Forelimb muscle (tissue), 1 donor: ENCODE data around the gene DPRX. TPM values are rescaled to one million over a fixed set of nuclear protein-coding genes. Genes with fewer than 3 reads are reported as not detected.
"Not testable (repeated sequence)": the region's sequence is repeated elsewhere in the genome, so short reads cannot be mapped to it uniquely, and the experiment has no call there.

Experiments used
- DNase-seq: peaks from one replicate; pipeline ENCODE4 v3.0.0-alpha.2; 2013; ENCODE audit warnings: low read depth
- polyA plus RNA-seq: library from polyadenylated mRNA; unstranded; fragments of 120-200 nt; gene quantifications from one replicate; pipeline ENCODE4 v1.2.1, GENCODE V29; 2013; ENCODE audit not compliant: insufficient read length

Gene DPRX
- polyA plus RNA-seq, 1 donor, result 0.24 TPM

DNA sequence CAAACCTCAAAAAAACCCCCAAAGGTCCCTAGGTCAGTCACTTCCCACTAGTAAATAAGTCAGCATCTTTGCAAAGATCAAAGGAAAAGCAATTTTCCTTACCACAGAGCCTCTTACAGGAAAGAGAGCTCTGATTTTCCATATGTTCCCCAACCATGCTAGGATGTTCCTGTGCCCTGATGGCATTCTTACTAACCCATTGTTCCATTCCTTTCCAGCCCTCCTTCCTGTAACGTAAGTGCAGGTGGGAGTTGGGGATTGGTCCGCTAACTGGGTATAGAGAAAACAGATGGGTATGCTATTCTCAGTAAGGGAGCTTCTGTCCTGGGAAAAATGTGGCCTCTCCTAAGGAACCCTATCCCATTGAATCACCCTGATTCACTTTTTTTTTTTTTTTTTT, 14.3 kb downstream of the DPRX start:
- DNase-seq, result no peak

DNA sequence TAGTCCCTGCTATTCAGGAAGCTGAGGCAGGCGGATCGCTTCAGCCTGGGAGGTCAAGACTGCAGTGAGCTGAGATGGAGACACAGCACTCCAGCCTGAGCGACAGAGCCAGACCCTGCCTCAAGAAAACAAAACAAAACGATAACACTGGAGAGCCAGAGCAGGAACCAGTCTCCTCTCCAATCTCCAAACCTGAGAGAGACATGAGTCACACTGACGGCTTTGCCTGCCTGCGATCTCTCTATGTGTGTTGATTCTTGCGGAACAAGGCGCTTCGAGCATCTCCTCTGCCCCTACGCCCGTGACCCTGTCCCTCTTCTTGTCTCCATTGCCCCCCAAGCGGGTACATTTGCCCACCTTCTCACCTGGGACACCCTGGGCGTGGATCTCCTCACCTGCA, 15.6 kb downstream of the DPRX start:
- no peak for DNase-seq

DNA sequence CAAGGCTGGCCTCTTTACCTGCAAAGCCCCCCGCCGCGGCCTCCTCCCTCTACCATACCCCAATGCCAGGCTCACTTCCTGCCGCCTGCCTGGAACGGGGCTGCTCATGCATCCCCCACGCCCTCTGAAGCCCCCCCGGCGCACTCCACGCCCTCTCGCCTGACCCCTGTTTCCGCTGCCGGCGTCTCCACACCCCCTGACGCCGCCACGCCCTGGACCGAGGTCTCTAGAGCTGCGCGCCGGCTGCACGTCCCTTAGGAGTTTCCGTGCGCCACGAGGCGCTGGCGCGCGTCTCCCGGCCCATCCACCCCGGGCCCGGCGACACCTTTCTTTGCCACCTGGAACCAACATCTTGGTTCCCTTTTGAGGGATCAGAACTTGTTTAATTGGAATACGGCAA, 16.0 kb downstream of the DPRX start:
- no peak for DNase-seq

DNA sequence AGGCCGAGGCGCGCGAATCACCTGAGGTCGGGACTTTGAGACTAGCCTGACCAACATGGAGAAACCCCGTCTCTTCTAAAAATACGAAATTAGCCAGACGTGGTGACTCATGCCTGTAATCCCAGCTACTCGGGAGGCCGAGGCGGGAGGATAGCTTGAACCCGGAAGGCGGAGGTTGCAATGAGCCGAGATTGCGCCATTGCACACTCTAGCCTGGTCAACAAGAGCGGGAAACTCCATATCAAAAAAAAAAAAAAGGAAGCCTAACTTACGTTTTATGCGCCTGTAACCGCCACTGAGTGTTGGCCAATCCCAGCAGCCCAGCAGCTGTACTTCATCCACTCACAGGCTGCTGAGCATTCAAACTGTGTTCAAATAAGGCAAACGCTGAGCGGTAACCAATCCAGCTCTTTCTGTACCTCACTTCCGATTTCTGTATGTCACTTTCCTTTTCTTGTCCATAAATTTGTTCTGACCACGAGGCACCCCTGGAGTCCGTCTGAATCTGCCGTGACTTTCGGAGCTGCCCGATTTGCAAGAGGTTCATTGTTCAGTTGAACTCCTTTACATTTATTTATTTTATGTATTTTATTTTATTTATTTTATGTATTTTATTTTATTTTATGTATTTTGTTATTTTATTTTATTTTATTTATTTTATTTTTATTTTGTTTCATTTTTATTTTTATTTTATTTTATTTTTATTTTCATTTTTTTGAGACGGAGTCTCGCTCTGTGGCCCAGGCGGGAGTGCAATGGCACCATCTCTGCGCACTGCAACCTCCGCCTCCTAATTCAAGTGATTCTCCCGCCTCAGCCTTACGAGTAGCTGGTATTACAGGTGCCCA, 18.2 kb downstream of the DPRX start:
- no peak for DNase-seq

DNA sequence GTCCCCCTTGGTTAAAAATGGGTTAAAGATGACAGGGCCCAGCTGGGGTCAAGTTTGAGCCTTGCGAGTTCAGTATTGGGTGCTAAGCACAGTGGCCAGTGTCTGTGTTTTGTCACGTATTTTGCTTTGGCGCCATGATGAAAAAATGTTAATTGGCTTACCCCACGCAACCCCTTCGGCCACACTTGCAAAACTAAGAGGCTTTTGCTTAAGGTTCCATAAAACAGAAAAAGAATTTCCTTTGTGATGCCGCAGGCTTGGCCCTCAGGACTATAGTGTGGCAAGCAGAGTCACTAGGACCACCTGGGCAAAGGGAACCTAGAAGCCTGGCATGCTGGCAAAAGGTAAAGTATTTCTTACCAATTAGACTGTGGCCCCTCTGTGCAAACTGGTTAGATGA, 20.7 kb downstream of the DPRX start:
- no peak for DNase-seq

DNA sequence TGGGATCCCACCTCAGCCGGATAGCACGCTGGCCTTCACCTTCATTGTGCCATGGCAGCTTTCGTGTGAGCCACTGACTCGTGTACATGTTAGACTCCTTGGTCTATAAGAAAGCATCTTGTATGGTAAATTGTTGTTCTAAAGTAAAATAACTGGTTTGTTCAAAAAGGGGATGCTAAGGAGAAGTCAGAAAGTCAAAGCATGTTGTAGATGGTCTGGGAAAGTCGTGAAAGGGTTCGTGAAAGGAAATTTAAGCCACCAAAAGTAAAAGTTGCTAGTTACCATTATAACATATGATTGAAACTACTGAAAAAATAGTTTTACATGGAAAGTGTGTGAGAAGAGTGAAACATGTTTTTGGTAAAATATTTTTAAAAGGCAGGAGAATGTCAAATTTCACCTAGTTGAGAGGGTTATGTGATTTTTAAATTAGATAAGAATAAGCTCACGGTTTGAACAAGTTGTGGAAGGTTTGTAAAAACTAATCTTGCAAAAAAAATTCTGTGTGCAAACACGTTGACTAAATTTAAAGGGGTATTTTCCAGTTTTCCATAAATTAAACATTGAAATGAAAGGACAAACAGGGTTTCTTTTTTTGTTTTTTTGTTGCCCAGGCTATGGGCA, 23.4 kb downstream of the DPRX start:
- no peak for DNase-seq

DNA sequence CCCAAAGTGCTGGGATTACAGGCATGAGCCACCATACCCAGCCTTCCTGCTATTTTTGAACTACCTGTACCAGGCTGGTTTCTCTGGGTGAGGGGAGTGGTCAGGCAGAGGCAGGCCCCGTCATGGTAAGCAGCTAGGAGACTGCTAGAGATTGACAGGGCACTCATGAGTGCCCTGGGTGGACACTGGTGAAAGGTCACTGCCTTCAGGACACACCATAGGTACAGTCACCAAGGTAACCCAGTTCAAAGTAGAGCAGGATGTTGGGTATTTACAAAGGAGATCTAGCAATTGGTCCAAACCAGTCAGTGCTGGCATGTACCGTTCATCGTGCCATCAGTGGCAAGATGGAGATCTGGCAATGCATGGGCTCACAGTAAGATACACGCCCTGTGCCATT, 25.5 kb downstream of the DPRX start:
- DNase-seq, result no peak

DNA sequence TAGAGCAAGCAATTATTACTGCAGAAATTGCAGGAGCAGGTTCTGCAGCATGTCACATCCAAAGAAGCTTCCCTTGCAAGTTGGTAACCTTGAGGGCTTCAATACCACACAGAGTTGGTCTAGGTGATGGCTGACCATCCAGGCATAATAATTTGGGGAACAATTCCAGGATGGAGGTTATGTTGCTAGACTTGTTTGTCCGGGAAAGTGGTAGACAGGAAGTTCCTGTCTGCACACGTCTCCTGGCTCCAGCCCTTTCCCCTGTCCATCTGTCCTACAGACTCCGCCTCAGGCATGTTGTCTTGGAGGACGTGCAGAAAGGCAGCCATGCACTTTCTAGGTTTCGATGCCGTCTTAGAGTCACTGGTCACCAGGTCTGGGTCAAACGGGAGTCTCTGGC, 26.0 kb downstream of the DPRX start:
- DNase-seq, result no peak

DNA sequence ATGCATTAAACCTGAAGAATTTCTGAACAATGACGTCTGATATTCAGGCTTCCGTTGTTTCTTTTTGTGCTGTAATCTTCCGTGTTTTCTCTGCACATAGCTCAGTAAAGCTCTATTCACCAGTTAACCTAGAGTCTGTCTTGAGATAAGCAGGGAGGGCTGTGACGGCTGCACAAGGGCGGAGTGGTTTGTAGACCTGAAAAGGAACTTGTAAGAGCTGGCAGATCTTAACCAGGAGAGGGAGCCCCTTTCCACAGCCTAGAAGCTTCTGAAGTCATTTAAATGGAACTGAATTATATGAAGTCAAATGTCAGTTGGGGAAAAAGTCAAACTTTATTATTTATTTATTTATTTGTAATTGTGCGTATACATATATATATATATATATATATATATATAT, 27.5 kb downstream of the DPRX start:
- DNase-seq, result no peak

DNA sequence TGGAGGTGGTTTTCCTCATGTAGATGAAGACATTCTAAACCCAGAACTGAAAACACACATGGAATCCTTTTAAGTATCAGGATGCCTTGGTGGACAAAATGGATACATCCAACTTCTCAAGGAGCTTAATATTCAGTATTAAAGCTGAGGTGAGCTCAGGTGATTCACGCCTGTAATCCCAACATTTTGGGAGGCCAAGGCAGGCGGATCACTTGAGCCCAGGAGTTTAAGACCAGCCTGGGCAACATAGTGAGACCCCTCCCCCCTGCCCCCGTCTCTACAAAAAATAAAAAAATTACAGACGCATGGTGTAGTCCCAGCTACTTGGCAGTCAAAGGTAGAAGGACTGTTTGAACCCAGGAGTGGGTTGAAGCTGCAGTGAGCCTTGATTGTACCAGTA, 28.8 kb downstream of the DPRX start:
- DNase-seq, result no peak

DNA sequence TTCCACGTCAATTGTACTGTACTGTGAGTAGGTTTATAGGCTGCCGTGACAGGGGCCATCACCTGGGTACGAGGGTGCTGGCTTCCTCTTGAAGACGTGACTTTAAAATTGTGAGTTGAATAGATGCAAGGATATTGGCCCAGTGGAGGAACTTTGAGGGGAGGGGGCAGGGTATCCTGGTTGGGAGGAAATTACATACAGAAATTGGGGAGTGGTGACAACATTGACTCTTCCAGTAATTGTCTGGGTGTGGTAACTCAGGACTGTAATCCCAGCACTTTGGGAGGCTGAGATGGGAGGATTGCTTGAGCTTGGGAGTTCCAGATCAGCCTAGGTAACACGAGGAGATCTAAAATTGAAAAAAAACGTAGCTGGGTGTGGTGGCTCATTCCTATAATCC, 30.4 kb downstream of the DPRX start:
- DNase-seq, result no peak

DNA sequence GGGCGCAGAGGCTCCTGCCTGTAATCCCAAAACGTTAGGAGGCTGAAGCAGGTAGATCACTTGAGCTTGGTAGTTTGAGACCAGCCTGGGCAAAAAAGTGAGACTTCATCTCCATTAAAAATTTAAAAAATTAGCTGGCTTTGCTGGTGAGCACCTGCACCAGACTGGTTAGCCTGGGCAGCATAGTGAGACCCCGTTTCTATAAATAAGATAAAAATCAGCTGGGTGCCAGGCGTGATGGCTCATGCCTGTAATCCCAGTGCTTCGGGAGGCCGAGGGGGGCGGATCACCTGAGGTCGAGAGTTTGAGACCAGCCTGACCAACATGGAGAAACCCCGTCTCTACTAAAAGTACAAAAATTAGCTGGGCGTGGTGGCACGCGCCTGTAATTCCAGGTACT, 32.4 kb downstream of the DPRX start:
- no peak for DNase-seq

DNA sequence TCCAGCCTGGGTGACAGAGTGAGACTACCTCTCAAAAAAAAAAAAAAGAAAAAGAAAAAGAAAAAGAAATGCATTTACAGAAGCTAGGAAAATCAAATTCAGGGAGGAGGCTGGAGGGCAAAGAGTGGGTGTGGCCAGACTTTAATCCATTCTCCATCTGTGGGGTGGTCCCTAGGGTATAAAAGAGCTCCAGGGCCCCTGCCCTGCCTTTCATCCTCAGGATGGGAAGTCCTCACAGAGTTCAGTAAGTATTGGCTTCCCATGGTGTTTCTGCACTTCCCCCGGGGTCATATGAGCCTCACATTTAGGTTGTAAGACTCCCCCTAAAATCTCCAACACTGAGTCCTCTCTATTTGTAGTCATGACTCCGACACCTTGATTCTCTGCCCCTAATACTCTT, 33.0 kb downstream of the DPRX start:
- no peak for DNase-seq

DNA sequence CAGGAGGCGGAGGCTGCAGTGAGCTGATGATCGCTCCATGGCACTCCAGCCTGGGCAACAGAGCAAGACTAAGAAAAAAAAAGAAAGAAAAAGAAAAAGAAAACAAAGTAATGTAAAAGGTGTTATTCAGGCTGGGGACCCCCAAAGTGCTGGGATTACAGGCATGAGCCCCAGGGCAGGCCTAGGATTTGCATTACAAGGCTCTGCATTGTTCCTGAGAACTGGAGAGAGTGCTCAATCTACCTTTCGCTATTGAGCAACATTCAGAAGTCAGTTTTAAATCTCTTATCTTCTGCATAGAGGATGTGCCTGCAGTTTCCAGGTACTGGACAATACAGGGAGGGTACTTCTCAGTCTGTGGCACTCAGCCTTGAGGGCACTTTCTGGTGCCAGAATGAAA, 34.5 kb downstream of the DPRX start:
- DNase-seq, result not testable (repeated sequence)

DNA sequence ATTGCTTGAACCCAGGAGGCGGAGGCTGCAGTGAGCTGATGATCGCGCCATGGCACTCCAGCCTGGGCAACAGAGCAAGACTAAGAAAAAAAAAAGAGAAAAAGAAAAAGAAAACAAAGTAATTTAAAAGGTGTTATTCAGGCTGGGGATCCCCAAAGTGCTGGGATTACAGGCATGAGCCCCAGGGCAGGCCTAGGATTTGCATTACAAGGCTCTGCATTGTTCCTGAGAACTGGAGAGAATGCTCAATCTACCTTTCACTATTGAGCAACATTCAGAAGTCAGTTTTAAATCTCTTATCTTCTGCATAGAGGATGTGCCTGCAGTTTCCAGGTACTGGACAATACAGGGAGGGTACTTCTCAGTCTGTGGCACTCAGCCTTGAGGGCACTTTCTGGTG, 37.0 kb downstream of the DPRX start:
- DNase-seq, result not testable (repeated sequence)

DNA sequence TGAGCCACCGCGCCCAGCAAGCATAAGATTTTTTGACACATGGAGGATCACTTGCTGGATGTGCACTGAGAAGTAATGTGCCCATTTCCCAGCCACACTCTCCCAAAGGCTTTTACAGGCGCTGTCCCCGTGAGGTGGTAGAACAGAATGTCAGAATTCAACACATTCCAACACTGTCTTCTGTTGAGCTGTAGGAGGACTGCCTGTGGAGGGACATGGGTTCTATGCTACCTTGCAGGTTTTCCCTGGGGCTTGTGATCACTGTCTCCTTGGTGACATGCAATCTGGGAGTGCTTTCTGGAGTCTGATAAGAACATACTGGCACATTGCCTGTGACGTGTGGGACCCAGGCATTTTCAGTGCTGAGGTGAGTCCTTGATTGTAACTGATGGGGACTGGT, 38.5 kb downstream of the DPRX start:
- no peak for DNase-seq

DNA sequence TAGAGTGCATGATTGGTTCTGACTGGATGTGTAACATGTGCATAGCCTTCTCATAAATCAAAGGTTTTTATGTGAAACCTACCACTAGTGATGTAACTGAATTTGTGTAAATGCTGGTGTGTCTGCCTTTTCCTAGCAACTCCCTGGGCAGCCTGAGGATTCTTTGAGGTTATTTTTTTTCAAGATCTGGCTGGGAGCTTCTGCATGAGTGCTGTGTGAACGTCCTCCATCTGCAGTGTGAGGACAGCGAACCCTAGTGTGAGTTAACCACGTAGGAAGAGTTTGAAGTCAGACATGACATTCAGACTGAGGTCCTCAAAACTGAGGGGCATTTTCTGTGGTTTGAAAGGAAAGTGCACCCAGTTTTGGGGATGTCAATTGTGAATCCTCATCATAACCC, 39.9 kb downstream of the DPRX start:
- DNase-seq, result no peak

Other genes with a start within 250 kb of the DPRX start
- 10.4 TPM for gene ZNF765, start 236.8 kb upstream of the DPRX start, polyA plus RNA-seq
- gene ZNF761, start 200.0 kb upstream of the DPRX start, polyA plus RNA-seq, result 9.5 TPM
- 3.0 TPM for gene ZNF813, start 164.3 kb upstream of the DPRX start, polyA plus RNA-seq
- gene ZNF331, start 93.9 kb upstream of the DPRX start, polyA plus RNA-seq, result 13.1 TPM
- gene NLRP12, start 192.3 kb downstream of the DPRX start, polyA plus RNA-seq, result 0.25 TPM
- gene MYADM, start 235.9 kb downstream of the DPRX start, polyA plus RNA-seq, result 151 TPM